ENCODE results near the gene IQCF6.
"Not testable (repeated sequence)": the region's sequence is repeated elsewhere in the genome, so short reads cannot be mapped to it uniquely, and the experiment has no call there.

Gene IQCF6

GRCh38 chr3:51759203-51759602 lies 19.8 kb downstream of the IQCF6 start:
- DNase-seq: no peak

- not testable (repeated sequence) for DNase-seq
Observed at GRCh38 chr3:51753763-51754750, 25.0 kb downstream of the IQCF6 start.

GRCh38 chr3:51751287-51751686 lies 27.8 kb downstream of the IQCF6 start:
- DNase-seq: no peak

- DNase-seq: no peak
Observed at GRCh38 chr3:51750878-51751277, 28.2 kb downstream of the IQCF6 start.

- DNase-seq: no peak
Observed at GRCh38 chr3:51748327-51748726, 30.7 kb downstream of the IQCF6 start.

GRCh38 chr3:51747840-51748239 lies 31.2 kb downstream of the IQCF6 start:
- no peak for DNase-seq

GRCh38 chr3:51742978-51743377 lies 36.1 kb downstream of the IQCF6 start:
- peak; percentile 23 to 32 for DNase-seq

GRCh38 chr3:51742320-51742719 lies 36.7 kb downstream of the IQCF6 start:
- not testable (repeated sequence) for DNase-seq

GRCh38 chr3:51739110-51739509 lies 39.9 kb downstream of the IQCF6 start:
- DNase-seq: no peak

- no peak for DNase-seq
Observed at GRCh38 chr3:51735950-51736349, 43.1 kb downstream of the IQCF6 start.

GRCh38 chr3:51735039-51735438 lies 44.0 kb downstream of the IQCF6 start:
- DNase-seq: no peak

- DNase-seq: no peak
Observed at GRCh38 chr3:51734572-51734907, 44.5 kb downstream of the IQCF6 start.

- DNase-seq: no peak
Observed at GRCh38 chr3:51733859-51734571, 45.0 kb downstream of the IQCF6 start.

GRCh38 chr3:51729042-51729633 lies 49.9 kb downstream of the IQCF6 start:
- no peak for DNase-seq

Measured in Kasumi-1 (cell line).